GM18508 (cell line): ENCODE measurements around the gene TAF1B.
"Not testable (repeated sequence)": the region's sequence is repeated elsewhere in the genome, so short reads cannot be mapped to it uniquely, and the experiment has no call there.

Source experiments
- ATAC-seq: cut with Tn5 transposase; IDR thresholded peaks from one replicate; pipeline ENCODE4 v1.9.1; 2021; ENCODE audit warnings: moderate number of reproducible peaks; ENCODE audit not compliant: insufficient read depth, unreplicated experiment

The TAF1B gene

DNA sequence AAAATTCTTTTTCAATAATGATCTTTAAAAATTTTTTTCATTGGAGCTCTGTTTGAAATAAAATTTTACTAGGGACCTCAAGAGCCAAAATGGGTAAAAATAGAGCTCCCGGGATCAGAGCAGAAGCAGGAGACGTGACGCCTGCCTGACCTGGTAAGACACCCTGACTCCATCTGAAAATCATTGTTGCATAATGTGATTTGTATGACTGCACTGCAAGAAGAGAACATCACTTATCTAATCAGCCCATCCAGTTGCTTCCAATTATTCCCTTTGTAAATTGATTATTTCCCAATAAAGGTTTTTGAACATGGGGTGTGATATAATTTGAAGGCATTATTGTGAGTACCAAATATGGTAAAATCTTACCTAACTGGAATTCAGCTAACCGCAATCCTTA lies 17.1 kb upstream of the TAF1B start:
- no peak for ATAC-seq

DNA sequence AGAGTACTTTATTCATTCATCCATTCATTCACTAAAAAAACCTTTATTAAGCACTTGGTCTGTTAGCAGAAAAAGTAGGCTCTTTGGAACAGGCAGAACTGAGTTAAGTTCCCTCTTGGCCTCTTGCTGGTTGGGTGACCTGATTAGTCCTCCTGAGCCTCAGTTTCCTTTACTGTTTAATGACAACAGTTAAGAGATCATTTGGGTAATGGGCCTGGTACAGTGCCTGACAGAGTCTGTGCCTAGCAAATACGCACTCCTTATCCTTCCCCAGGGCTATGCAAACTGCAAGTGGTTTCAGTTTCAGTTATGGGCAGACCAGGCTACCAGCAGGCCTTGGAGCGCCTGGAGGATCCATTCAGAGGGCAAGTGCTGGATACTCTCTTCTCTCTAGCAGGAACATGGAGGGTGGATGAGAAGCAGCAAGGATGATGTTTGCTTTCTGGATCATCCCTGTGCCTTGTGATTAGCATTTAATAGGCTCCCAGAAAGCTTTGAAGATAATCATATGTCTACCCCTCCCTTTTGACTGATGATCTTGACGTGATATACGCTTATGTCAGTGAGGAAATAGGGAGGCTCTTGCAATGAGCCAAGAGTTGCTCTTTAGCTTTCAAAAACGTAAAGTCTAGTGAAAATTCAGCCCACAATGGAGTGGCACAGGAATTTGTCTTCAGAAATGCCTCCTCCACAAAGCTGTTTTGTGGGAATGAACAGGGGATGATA lies 12.4 kb upstream of the TAF1B start:
- no peak for ATAC-seq

DNA sequence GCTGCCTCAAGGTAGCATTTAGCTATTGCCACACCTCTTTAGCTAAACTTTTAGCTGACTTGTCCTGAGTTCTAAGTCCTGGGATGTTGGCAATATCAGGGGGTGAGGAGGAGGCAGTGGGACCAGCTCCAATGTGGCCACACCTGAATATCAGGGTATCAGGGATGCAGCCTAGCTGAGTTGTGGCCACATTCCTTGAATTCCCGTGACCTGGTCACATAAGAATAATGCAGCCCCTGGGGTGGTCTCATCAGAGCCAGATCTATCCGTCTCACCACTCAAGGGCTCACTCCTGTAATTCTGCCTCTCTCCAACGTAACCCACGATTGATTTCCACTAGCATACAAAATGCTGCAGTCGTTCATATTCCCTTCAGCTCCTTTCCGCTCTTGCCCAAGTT lies 11.6 kb upstream of the TAF1B start:
- ATAC-seq: no peak

DNA sequence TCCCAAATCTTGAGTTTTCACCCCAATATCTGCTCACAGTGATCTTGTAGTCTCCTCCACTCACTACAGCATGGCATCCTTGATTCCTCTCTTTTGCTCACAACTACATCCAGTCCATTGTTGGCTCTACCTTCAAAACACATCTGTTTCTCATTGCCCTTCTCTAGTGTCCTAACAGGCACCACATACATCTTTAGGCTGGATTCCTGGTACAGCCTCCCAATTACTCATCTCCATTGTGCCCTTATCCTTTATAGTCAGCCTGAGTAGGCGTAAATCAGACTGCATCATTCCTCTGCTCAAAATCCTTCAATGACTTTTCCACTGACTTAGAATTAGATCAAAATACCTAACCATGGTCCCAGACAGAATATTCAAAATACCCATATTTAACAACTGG lies 10.7 kb upstream of the TAF1B start:
- ATAC-seq: no peak

DNA sequence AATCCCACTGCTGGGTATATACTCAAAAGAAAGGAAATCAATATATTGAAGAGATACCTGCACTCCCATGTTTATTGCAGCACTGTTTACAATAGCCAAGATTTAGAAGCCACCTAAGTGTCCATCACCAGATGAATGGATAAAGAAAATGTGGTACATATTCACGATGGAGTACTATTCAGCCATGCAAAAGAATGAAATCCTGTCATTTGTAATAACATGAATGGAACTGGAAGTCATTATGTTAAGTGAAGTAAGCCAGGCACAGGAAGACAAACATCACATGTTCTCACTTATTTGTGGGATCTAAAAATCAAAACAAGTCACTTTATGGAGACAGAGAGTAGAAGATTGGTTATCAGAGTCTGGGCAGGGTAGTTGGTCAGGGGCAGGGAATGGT lies 8.2 kb upstream of the TAF1B start:
- not testable (repeated sequence) for ATAC-seq

DNA sequence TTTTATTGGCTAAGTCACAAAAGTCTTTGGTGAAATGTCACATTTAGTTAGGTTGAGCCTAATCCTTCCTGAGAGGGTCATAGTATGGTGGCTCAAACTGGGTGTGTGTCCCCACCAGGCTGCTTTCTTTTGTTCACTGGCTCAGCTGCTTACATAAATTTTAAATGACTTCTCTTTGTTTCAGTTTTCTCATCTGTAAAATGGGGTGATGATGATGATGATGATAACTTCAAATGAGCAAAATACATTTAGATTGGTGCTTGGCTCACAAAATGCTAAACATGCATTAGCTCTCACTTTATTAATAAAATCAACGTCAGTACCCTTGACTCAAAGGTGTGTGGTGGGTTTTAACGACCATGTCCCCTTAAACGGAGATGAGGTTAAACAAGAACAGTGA lies 7.2 kb upstream of the TAF1B start:
- ATAC-seq: no peak

DNA sequence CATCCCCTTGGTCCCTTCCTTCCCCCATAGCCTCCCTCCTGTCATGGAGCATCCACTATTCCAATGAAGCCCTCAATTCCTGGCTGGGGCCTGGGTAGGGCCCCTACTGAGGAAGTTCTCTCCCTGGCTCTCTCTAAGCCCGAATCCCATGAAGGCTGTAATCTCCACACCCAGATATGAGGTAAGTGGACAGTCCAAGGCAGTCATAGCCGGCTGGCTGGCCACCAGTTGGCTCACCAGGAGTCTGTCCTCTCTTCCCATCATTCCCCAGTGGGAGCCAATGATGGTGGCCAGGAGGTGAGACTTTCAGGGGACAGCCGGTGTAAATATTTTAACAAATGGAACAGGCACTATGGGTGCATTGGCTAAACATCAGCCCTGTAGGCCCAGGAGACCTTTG lies 6.8 kb upstream of the TAF1B start:
- no peak for ATAC-seq

DNA sequence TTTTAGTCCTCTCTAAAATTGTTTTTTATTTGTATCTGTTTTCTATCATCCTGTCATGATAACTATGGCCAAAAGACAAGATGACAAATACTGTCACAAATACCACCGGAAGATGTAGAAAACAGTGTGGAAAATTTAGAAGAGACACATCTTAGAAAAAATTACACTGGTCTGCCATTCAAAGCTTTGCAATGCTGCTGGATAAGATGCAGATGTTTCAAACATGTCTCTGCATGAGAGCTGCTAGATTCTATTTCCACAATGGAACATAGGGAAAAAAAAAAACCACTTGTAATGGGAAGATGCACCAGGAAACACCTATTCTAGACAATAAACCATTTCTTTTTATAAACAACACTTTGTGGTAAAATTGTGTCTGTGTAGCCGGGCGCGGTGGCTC lies 5.8 kb upstream of the TAF1B start:
- ATAC-seq: no peak

DNA sequence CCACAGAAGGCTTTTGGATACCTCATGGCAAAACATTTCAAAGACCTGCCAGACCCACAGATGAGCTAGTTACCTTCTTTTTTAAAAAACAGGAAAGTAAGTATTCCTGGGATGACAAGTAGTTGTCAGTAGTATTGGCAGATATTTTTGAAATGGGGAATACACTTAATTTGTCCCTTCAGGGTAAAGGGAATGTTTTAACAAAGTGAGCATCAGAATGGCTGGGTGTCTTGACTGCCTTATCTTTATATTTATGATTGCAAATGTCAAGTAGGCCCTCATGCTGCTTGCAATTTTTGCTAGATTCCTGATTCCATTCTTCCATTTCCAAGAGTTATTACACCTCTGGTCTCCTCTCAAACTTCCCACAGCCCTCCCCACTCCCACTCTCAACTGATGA lies 4.9 kb upstream of the TAF1B start:
- ATAC-seq: no peak

DNA sequence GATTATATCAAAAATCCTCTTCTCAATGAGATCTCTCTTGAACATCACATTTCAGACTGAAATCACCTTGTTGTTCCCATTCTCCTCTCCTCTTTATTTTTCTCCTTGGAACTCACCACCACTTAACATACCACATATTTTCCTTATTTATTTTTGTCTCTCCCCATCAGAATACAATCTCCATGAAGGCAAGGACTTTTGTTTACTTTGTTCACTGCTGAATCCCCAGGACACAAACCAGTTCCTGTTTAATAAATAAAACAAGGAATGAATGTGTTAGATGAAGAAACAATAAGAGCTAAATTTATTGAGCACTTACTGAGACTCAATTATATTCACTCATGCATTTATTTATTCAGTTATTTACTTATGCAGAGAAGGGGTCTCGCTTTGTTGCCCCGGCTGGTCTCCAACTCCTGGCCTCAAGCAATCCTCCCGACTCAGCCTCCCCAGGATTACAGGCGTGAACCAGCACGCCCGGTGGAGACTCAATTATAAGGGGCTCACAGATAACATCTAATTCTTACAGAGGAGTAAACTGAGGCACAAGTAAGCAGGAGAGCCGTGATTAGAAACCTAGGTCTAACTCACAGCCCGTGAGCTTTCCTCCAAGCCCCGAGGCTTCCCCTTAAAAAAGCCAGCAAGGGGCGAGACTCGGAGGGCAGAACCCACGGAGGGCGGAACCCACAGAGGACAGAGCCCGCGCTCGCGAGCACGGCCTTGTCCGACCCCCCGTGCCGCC lies 616 bp upstream of the TAF1B start:
- no peak for ATAC-seq

DNA sequence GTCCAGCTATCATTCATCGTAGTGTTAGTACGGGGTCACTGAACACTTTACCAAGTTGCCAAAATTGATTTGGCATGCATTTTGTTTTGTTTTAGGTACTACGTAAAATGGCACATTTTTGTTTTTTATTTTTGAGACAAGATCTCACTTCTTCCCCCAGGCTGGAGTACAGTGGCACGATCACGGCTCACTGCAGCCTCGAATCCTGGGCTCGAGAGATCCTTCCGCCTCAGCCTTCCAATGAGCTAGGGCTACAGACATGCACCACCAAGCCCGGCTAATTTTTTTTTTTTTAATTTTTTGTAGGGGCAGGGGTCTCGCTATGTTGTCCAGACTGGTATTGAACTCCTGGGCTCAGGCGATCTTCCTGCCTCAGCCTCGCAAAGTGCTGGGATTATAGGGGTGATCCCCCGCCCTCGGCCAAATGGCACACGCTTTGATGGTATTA lies 786 bp downstream of the TAF1B start:
- no peak for ATAC-seq

DNA sequence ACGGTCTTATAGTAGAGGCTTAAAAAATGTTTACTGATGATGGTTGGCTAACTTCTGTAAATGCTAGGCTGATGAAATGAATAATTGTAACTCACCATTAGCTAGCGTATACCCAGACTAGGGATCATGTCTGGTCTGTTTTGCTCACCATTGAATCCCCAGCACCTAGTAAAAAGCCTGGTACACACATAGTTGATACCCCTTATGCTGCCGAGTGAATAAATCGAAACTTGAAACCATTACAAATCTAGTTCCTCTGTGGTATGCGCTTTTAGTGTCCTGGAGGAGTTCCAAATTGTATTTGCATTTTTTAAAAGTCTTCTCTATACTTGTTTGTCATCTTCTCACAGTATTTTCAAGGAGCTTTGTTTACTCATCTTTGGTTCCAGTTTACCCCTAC lies 1.3 kb downstream of the TAF1B start:
- ATAC-seq: no peak

DNA sequence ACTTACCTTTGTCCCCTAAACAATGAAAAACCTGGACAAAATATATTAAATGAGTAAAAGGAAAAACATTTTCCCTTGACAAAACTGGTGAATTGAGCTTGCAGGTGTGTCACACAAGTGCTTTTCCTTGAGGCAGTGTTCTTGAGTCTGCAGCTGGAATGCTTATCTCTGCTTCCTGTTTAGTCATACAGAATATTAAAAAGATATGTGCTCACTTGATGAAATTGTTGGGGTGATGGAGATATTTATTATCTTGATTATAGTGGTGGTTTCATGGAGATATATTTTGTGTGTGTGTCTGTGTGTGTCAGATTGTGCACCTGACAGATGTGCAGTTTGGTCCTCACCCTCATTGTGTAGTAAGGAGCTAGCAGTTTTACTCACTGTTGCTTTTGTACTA lies 3.3 kb downstream of the TAF1B start:
- no peak for ATAC-seq

DNA sequence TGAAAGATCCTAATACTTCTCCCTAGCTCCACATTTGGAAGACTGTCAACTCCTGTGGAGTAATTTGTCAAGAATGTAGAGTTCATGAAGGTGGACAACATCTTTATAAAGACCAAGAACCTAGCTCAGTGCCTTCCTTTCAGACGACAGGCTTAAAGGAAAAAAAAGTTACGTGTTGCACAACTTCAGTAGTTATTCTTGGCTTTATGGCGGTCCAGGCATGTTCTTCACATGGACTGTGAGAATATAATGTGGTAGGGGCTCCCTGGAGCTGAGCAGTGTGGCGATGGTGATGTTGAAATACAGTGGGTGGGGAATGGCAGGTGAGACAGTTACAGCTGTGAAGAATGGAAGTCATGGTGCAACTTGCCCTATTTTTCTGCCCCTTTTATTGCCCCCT lies 3.9 kb downstream of the TAF1B start:
- ATAC-seq: no peak

DNA sequence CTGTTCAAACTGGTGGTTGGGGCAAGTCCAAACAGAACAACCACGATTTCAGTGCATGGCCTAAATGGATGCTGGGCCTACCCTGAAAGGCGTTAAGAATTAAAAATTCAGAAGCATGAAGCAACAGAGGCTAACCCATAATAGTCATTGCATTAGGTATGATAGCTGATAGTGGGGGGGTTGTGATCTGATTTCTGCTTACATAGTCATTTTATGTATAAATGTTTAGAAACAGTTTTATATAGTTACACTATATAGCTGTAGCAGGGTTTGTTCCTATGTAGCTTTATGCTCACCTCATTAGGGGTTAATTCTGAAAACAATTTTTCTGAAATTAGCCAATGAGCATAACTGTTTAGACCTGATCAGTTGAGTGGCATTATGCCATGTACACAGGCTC lies 9.6 kb downstream of the TAF1B start:
- ATAC-seq: no peak

DNA sequence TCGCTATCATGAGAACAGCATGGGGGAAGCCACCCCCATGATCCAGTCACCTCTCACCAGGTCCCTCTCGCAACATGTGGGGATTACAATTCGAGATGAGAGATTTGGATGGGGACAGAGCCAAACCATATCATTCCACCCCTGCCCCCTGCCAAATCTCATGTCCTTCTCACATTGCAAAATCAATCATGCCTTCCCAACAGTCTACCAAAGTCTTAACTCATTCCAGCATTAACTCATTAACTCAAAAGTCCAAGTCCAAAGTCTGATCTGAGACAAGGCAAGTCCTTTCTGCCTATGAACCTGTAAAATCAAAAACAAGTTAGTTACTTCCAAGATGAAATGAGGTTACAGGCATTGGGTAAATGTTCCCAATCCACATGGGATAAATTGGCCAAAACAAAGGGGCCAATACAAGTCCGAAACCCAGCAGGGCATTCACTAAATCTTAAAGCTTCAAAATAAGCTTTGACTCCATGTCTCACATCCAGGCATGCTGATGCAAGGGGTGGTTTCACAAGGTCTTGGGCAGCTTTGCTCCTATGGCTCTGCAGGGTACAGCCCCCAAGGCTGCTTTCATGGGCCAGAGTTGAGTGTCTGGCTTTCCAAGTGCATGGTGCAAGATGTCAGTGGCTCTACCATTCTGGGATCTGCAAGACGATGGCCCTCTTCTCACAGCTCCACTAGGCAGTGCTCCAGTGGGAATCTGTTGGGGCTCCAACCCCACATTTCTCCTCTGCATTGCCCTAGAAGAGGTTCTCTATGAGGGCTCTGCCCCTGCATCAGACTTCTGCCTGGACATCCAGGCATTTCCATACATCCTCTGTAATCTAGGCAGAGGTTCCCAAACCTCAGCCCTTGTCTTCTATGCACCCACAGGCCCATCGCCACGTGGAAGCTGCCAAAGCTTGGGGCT lies 14.8 kb downstream of the TAF1B start:
- ATAC-seq: no peak

DNA sequence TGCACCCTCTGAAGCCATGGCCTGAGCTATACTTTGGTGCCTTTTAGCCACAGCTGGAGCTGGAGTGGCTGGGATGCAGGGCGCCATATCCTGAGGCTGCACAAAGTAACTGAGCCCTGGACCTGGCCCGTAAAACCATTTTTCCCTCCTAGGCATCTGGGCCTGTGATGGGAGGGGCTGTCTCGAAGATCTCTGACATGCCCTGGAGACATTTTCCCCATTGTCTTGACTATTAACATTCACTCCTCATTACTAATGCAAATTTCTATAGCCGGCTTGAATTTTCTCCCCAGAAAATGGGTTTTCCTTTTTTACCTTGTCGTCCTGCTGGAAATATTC lies 15.4 kb downstream of the TAF1B start:
- no peak for ATAC-seq

DNA sequence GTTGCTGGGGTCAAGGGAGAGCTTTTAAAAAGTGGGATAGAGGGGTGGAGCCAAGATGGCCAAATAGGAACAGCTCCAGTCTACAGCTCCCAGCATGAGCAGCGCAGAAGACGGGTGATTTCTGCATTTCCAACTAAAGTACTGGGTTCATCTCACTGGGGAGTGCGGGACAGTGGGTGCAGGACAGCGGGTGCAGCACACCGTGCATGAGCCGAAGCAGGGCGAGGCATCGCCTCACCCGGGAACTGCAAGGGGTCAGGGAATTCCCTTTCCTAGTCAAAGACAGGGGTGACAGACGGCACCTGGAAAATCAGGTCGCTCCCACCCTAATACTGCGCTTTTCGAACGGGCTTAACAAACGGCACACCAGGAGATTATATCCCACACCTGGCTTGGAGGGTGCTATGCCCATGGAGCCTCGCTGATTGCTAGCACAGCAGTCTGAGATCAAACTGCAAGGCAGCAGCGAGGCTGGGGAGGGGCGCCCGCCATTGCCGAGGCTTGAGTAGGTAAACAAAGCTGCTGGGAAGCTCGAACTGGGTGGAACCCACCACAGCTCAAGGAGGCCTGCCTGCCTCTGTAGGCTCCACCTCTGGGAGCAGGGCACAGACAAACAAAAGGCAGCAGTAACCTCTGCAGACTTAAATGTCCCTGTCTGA lies 17.8 kb downstream of the TAF1B start:
- not testable (repeated sequence) for ATAC-seq

DNA sequence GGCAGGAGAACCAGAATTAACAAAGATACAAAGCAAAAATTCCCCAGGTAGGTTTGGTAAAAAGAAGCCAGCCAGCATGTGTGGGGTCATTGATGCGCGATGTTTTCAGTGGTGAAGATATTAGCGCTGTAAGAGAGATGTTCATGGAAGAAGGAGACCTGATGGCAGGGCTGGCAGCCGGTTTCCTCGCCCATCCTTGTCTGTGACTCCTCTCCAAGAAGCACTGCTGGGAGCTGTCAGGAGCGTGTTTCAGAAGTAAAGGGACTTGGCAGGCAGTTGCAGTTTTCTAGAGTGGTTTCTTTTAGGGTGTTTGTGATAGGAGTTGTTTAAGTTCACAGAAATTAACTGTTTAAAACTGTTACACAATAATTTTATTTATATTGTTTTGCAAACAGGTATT lies 24.6 kb downstream of the TAF1B start:
- ATAC-seq: no peak

DNA sequence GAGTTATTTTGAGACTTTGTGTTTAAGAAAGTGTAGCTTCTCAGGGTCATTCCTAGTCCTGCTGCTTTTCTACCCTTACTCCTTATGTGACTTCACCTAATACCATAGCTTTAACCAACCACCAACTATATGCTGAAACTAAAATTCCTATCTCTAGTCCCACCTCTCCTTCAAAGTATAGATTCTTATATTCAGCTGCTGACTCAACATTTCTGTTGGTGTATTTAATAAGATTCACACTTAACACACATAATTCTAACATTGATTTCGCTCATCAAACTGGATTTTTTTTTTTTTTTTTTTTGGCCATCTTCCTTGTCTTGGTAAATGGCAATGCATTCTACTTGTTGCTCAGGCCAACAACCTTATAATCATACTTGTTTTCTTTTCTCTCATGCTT lies 30.1 kb downstream of the TAF1B start:
- ATAC-seq: no peak

DNA sequence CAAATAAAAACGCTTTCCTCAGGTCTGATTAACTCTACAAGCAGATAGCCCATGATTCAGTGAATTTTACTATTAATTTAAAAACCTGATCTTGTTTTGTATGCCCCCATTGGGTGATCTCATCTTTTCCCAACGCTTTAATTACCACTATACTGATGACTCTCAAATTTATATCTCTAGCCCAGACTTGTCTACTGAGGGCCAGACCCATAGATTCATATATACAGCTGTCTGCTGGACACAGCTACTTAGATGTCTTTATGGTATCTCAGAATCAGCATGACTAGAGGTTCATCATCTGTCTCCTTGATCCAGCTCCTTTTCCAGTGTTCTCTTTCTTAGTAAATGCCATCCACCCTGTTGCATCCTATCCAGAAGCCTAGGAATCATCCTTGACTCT lies 33.8 kb downstream of the TAF1B start:
- no peak for ATAC-seq
